ENCODE results near the gene ST6GALNAC4.
"Not testable (repeated sequence)": the region's sequence is repeated elsewhere in the genome, so short reads cannot be mapped to it uniquely, and the experiment has no call there.

ST6GALNAC4 gene

DNA sequence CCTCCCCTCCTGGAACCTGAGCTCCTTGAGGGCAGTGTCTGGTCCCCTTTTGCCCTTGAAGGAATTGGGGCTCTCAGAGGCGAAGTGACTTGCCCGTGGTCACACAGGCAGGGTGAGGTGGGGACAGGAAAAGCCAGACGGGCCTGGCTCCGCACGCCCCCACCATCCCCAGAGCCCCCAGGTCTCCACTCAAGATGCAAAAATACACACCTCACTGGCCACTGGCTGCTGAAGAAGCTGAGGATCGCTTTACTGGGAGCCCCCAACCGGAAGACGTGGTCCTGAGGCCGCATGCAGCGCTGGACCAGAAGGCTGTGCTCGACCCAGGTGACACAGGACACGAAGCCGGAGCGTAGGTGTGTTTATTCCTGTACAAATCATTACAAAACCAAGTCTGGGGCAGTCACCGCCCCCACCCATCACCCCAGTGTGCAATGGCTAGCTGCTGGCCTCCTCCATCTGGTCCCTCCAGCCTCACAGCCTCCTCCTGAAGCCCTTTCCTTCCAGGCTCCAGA is 31.8 kb downstream of the ST6GALNAC4 start:
- H3K4me3 ChIP-seq (ENCODE audit: low read depth, low read length), result no peak overlapping the region
- TF ChIP-seq, protein P1, sequence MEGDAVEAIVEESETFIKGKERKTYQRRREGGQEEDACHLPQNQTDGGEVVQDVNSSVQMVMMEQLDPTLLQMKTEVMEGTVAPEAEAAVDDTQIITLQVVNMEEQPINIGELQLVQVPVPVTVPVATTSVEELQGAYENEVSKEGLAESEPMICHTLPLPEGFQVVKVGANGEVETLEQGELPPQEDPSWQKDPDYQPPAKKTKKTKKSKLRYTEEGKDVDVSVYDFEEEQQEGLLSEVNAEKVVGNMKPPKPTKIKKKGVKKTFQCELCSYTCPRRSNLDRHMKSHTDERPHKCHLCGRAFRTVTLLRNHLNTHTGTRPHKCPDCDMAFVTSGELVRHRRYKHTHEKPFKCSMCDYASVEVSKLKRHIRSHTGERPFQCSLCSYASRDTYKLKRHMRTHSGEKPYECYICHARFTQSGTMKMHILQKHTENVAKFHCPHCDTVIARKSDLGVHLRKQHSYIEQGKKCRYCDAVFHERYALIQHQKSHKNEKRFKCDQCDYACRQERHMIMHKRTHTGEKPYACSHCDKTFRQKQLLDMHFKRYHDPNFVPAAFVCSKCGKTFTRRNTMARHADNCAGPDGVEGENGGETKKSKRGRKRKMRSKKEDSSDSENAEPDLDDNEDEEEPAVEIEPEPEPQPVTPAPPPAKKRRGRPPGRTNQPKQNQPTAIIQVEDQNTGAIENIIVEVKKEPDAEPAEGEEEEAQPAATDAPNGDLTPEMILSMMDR (IDR thresholded peaks at IDR 0.05; ENCODE audit: low read depth, low read length), result no peak

DNA sequence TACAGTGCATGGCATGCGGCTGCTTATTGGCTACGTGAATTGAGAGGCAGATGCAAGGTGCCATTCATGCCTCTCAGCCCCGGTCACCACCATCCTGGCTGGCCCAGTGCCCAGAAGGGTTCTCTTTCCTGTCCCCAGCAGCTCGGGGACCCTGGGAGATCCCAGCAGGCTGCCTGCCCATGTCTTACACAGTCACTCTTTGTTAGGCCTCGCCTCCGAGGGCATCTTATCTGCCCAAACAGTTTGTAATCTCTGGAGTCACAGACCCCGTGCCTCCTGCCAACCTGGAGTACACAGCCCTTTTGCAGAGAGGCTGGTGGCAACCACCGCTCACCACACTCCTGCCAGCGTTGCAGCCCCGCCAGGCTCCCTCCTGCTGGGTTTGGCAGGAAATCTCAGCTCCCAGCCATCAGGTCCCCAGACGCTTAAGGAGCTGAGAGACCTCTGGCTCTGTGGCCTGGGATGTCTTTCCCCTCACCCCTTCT is 32.4 kb downstream of the ST6GALNAC4 start:
- TF ChIP-seq, protein P1 (IDR thresholded peaks at IDR 0.05; ENCODE audit: low read depth, low read length), result no peak
- no peak overlapping the region for H3K4me3 ChIP-seq (ENCODE audit: low read depth, low read length)

DNA sequence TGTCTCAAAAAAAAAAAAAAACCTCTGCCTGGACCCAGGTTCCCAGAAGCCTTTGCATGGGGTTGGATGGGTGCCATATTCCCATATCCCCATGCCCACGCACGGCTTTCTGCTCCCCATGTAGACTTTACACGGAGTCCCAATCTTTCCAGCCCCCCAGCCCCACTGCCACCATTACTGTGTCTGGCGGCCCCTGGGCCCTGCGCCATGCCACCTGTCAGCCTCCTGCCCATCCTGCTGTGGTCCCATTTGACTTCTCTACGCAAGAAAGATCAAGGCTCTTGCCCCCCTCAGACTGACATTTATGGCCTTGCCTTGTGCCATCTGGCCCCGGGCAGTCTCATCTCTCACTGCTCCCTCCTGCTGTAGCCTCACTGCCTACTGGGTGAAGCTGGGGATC is 32.9 kb downstream of the ST6GALNAC4 start:
- TF ChIP-seq, protein P1 (IDR thresholded peaks at IDR 0.05; ENCODE audit: low read depth, low read length), result no peak
- H3K4me3 ChIP-seq (ENCODE audit: low read depth, low read length), result no peak overlapping the region

DNA sequence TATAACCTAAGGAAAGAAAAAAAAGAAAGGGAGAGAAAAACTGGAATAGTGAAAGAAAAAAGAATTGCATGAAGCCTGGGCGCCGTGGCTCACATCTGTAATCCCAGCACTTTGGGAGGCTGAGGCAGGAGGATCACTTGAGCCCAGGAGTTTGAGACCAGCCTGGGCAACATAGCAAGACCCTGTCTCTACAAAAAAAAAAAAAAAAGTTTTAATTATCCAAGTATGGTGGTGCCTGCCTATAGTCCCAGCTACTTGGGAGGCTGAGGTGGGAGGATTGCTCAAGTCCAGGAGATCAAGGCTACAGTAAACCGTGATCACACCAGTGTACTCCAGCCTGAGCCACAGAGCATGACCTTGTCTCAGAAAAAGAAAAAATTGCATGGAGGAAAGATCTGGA is 35.1 kb downstream of the ST6GALNAC4 start:
- not testable (repeated sequence) for H3K4me3 ChIP-seq (ENCODE audit: low read depth, low read length)

DNA sequence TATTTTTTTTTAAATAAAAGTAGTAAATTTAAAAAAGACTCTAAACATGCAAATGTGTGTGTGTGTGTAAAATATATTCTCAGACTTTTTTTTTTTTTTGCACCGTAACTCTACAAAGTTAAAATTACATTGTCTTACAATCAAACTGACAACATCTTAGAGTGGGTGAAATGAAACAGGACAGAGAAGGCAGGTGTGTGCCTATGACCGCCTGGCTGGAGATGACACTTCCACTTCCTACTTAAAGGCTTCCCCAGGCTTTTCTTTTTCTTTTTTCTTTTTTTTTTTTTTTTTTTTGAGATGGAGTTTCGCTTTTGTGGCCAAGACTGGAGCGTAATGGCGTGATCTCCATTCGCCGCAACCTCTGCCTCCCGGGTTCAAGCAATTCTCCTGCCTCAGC is 36.7 kb downstream of the ST6GALNAC4 start:
- TF ChIP-seq, protein P1 (IDR thresholded peaks at IDR 0.05; ENCODE audit: low read depth, low read length), result no peak

DNA sequence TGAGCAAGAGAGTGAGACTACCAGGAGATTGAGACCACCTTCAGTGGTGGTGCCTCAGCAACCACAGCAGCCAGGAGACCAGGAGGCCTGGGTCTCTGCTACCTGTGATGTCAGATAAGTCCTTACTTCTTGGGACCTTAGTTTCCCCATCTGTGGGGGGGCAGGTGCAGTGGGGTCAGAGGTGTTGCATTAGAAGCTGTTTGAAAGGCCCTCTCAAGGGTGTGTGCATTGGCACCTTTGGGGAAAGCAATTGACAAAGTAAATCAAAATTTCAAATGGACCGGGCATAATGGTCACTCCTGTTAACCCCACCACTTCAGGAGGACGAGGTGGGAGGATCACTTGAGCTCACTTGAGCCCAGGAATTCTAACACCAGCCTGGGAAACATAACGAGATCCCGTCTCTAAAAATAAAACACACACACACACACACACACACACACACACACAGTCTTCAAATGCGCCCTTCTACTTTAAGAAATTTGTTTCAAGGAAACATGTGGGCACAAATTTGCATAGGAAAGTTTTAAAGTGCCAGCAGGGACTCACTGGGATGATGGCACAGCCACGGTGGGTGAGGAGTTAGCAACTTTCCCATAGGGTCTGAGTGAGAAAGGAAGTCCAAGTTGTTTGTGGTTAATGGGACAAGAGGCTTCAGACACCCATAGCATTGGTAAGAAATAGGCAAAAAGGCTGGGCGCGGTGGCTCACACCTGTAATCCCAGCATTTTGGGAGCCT is 38.0 kb downstream of the ST6GALNAC4 start:
- no peak overlapping the region for H3K4me3 ChIP-seq (ENCODE audit: low read depth, low read length)
- TF ChIP-seq, protein P1 (IDR thresholded peaks at IDR 0.05; ENCODE audit: low read depth, low read length), result no peak

More for the DNA sequence above, 36.7 kb downstream of the ST6GALNAC4 start:
- H3K4me3 ChIP-seq (ENCODE audit: low read depth, low read length), result no peak overlapping the region

DNA sequence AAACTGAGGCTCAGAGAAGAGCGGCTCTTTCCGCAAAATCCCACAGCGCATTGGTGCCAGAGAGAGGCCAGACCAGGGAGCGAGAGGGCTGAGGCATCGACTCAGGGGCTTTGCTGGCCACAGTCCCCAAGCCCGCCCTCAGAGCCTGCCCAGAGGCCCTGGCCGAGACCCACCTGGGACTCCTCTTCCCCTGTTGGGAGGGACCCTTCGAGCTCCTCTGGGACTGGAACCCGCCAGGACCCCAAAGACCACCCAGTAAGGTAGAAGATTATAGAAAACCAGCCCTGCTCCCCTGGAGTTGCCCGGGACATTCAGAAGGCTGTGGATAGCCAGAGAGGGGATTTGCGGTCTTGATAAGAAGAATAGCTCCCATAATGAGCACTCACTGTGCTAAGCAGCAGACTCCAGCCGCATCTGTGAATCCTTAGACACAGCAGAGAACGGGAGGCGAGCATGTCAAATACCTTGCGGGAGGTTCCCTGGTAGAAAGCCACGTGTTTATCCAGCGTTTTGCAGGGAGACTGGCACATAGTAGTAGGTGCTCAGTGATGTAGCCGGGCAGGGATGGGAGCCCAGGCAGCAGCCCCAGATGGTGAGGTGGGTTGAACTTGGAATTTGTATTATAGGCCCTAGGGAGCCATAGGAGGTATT is 38.7 kb downstream of the ST6GALNAC4 start:
- peak overlapping the region; percentile 67 for H3K4me3 ChIP-seq (ENCODE audit: low read depth, low read length)
- TF ChIP-seq, protein P1 (IDR thresholded peaks at IDR 0.05; ENCODE audit: low read depth, low read length), result no peak
